AG04449 (cell line): ENCODE measurements around the gene LHX2.

Experiments
- CTCF ChIA-PET: fragments of 350-600 bp; formaldehyde crosslinking; extraction: SDS; loops from one replicate; lab custom pipeline; 2021; ENCODE audit warnings: antibody characterized with exemption; lab: Yijun Ruan, JAX
- POLR2A ChIA-PET: fragments of 400-600, 350-600 bp; formaldehyde crosslinking; extraction: SDS; loops from one replicate; lab custom pipeline; 2020; ENCODE audit warnings: antibody characterized with exemption, inconsistent platforms; lab: Yijun Ruan, JAX
- DNase-seq: peaks from one replicate; pipeline ENCODE4 v3.0.0-alpha.2; 2010; ENCODE audit warnings: low read depth, low spot score
- H3K4me3 ChIP-seq: 2 replicates; pipeline ENCODE4 v1.5.1; 2011; ENCODE audit warnings: low read depth, mild to moderate bottlenecking, control low read depth, low read length
- CTCF ChIP-seq: IDR thresholded peaks from one replicate; pipeline ENCODE4 v1.5.1; 2011; ENCODE audit warnings: mild to moderate bottlenecking, moderate library complexity, low read length, control low read depth, inconsistent platforms; ENCODE audit not compliant: insufficient read depth; ENCODE audit errors: missing control alignments

LHX2 gene

GRCh38 chr9:124014956-124015660 lies 3.5 kb downstream of the LHX2 start:
- DNase-seq, result no peak
- ChIA-PET CTCF (no interaction called here), POLR2A (no interaction called here)
- TF ChIP-seq CTCF, result no peak
- H3K4me3 ChIP-seq, result no peak overlapping the region

- ChIA-PET POLR2A (no interaction called here), CTCF (no interaction called here)
- no peak for TF ChIP-seq CTCF
- no peak for DNase-seq
- H3K4me3 ChIP-seq, result no peak overlapping the region
These were observed 4.1 kb downstream of the LHX2 start for GRCh38 chr9:124015661-124016131.

GRCh38 chr9:124016175-124017050 lies 4.8 kb downstream of the LHX2 start:
- POLR2A ChIA-PET, result no interaction called here
- CTCF ChIA-PET, result interaction anchor here (1.1 kb wide), 1 partner anchor 25 kb away, joined by 4 read pairs; no protein-coding TSS in a partner anchor
- no peak overlapping the region for H3K4me3 ChIP-seq
- TF ChIP-seq CTCF, result no peak
- DNase-seq, result no peak

GRCh38 chr9:124017051-124017928 lies 5.7 kb downstream of the LHX2 start:
- H3K4me3 ChIP-seq, result no peak overlapping the region
- ChIA-PET CTCF (interaction anchor here (1.1 kb wide), 1 partner anchor 24 kb away, joined by 4 read pairs; no protein-coding TSS in a partner anchor), POLR2A (no interaction called here)
- DNase-seq, result no peak
- no peak for TF ChIP-seq CTCF

- H3K4me3 ChIP-seq, result peak overlapping the region; percentile 12; the same call in 1 of the 2 replicates
- DNase-seq, result no peak
- POLR2A ChIA-PET, result no interaction called here
- no peak for TF ChIP-seq CTCF
- CTCF ChIA-PET, result interaction anchor here (1.1 to 1.8 kb wide), 3 partner anchors 21 to 23 kb away, joined by 4 to 9 read pairs (median 5); no protein-coding TSS in a partner anchor
These were observed 6.6 kb downstream of the LHX2 start for GRCh38 chr9:124017929-124018729.
